Omental fat pad (tissue), 4 donors: ENCODE results near the gene CTU2. TPM values are rescaled to one million over a fixed set of nuclear protein-coding genes. Genes with fewer than 3 reads are reported as not detected.
A peak's percentile ranks its signal among the peaks of the same experiment; 100 is the strongest.

ENCODE experiments used
- ATAC-seq: fragments of 150-250 bp; one replicate; pipeline ENCODE4 v1.9.1; 2016; ENCODE audit warnings: mild to moderate bottlenecking, moderate library complexity; ENCODE audit not compliant: low FRiP score
- DNase-seq: peaks from one replicate; pipeline ENCODE4 v3.0.0-alpha.2; 2019; ENCODE audit warnings: low spot score
- CTCF ChIP-seq, 3 donors: fragments of 450-650 bp; IDR thresholded peaks; one replicate each; pipeline ENCODE4 v1.5.1; 2016 to 2017; ENCODE audit warnings: antibody characterized with exemption in 3 of 3, mild to moderate bottlenecking in 3 of 3, moderate library complexity in 2 of 3
- total RNA-seq, 4 donors: library from RNA; depleted of rRNA; stranded (reverse); fragments of >200 nt; gene quantifications; one replicate each; pipeline ENCODE4 v1.1.0, GENCODE V29; 2016

Gene CTU2
- total RNA-seq, 4 donors from 2014 or later = 6.8 to 23.7 (median 10.2) TPM

DNA sequence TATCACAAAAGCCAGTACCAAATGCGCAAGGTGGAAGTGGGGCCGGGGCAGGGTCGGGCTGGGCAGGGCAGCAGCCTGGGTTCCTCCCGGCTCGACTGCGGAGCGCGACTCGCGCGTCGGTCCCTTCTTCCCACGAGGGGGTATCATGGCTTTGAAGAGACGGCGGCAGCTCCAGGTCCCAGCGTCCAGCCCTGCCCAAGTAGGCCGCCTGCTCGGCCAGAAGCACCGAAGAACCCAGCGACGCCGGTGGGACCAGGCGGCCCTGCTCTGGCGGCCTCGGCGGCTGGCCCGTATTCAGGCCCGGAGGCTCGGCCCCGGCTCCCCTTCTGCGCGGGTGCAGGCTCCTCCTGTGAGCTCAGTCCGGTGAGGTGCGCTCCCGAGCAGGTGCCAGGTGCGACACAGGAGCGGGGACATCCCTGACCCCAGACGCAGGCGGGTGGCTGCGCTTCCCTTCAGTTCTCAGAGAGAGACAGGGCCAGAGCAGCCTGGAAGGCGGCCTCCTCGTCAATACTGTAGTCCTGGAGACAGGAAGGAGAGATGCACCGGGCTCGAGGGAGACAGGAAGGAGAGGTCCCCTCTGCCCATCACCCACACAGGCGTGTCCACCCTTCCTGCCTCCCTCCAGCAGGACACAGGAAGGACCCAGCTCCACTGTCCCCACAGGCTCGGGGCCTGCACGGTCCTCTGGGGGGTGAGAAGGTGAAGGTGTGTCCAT is 9.0 kb upstream of the CTU2 start:
- TF ChIP-seq CTCF (IDR thresholded peaks at IDR 0.05) = no peak
- no peak for DNase-seq
- ATAC-seq = no peak

- no peak for DNase-seq
- ATAC-seq = no peak
- TF ChIP-seq CTCF (IDR thresholded peaks at IDR 0.05) = no peak
These were observed 8.3 kb upstream of the CTU2 start for GRCh38 chr16:88697831-88698615.

DNA sequence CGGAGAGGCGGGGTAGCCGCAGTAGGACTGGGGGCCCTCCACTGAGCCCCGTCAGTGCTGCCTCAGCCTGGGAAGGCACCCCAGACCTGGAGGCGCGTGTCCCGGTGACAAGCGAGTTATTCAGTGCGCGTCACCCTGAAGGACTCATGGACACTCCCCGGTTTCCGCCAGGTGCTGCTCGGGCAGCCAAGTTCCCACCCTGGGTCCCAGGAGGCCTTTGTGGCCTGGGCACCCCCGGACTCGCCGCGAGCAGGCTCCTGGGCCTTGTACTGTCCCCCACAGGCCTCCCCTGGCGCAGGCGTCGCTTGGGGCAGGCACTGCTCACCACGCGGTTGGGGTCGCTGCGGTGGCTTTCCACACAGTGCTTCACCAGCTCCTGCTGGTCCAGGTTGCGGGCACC is 7.7 kb upstream of the CTU2 start:
- no peak for ATAC-seq
- no peak for DNase-seq

DNA sequence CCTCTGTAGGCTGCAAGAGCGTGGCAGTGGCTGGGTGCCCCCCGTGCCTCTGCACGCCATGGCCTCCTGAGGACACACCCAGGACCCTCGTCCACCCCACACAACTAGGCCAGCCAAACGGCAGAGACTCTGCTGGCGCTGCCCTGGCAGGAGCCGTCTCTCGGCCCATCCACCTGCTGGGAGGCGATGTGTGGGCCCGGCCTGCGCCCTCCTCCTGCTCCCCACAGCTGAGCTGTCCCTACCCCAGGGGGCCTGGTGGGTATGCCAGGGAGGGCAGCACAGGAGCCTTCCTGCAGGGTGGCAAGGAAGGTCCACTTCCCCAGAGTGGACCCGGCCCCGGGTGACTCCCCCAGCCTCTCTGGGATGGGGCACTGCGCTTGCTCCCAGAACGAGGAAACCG is 7.1 kb upstream of the CTU2 start:
- DNase-seq (no peak), ATAC-seq (no peak)
- TF ChIP-seq CTCF (IDR thresholded peaks at IDR 0.05) = no peak

More for the DNA sequence above, 7.7 kb upstream of the CTU2 start:
- no peak for TF ChIP-seq CTCF (IDR thresholded peaks at IDR 0.05)

DNA sequence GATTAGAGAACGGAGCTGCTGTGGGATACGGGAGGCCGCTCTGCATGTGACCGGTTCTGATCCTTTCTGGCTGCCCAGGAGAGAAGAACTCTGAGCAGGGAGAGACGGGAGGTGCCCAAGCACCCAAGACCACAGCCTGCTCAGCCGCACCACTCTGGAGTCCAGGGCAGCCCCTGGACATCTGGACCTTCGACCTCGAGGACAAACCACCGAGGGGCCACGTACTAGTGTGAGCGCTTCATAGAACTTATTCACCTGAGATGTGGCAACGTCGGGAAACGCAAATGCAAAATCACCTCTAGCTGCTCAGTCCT is 6.0 kb upstream of the CTU2 start:
- no peak for TF ChIP-seq CTCF (IDR thresholded peaks at IDR 0.05)
- no peak for DNase-seq
- no peak for ATAC-seq

- ATAC-seq (peak; percentile 43), DNase-seq (peak; percentile 63)
- TF ChIP-seq CTCF (IDR thresholded peaks at IDR 0.05) = no peak
These were observed 5.4 kb upstream of the CTU2 start for GRCh38 chr16:88700636-88701482.
